KOPT-K1 (cell line): ENCODE results near the gene SNTN.
"Not testable (repeated sequence)": the region's sequence is repeated elsewhere in the genome, so short reads cannot be mapped to it uniquely, and the experiment has no call there.

Source experiments
- H3K27ac ChIP-seq: fragments of 200-600 bp; sonication (generic); 2 replicates; pipeline ENCODE4 v1.5.1; 2016; ENCODE audit warnings: antibody characterized with exemption, mild to moderate bottlenecking, low read depth, low read length; ENCODE audit not compliant: poor library complexity, severe bottlenecking
- H3K36me3 ChIP-seq: fragments of 200-600 bp; sonication (generic); 2 replicates; pipeline ENCODE4 v1.5.1; 2017; ENCODE audit warnings: antibody characterized with exemption, mild to moderate bottlenecking, low read length, moderate library complexity; ENCODE audit not compliant: insufficient read depth
- H3K9me3 ChIP-seq: fragments of 200-600 bp; sonication (generic); 2 replicates; pipeline ENCODE4 v1.5.1; 2017; ENCODE audit warnings: antibody characterized with exemption, low read length, mild to moderate bottlenecking; ENCODE audit not compliant: insufficient read depth, poor library complexity, severe bottlenecking

SNTN gene

DNA sequence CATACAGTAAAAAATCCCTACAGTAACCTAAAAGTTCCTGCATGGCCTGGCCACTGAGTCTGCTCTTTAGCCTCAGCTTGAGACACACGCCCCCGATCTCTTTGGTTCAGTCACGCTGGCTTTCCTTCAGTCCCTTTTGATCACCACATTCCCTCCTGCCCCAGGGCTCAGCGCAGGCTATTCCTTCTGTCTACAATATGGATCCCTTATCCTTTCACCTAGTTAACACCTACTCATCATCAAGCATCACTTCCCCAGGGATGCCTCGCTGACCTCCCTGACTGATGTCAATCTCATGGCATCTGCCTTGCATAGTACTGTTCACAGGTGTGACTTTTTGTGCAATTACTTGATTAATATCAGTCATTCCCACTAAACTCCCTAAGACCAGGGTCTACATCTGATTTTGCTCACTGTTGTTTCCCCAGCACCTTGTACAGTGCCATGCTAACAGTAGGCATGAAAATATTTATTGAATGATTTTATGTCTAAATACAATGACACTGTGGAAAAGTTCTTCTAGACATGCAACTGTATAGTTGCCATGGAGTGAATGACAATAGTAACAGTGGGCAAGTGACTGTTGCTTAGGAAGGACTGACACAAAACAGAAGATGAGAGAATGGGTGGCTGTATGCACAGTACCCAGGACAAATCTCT lies at the start of gene SNTN:
SNTN (plus strand) TSS at position 610 of the 660 bp plus-strand sequence; CDS start at position 623, 13 bp downstream.
- no peaks in the 10 kb centered on the region for H3K9me3 ChIP-seq
- H3K36me3 ChIP-seq: no peaks in the 10 kb centered on the region
- H3K27ac ChIP-seq: no peak within 1 kb of the TSS

DNA sequence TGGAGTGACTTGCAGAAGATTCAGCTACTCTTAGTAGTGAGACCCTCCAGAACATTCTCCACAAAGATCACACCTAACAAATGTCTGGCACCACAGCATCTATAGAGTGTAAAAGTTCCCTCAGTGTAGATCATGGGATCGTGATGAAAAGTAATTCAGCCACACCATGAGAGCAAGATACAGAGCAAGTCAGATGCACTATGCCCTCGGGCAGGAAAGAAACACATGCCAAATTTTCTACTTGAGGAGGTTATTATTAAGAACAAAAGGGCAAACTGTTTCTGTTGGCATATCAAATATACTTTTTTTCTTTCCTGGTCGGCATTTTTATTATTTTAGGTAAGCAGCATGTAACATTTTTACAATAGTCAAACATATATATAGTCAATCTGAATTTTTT lies 44.8 kb upstream of the SNTN start:
- H3K27ac ChIP-seq: no peak overlapping the region
- H3K36me3 ChIP-seq: no peaks in the 10 kb centered on the region
- H3K9me3 ChIP-seq: no peaks in the 10 kb centered on the region

DNA sequence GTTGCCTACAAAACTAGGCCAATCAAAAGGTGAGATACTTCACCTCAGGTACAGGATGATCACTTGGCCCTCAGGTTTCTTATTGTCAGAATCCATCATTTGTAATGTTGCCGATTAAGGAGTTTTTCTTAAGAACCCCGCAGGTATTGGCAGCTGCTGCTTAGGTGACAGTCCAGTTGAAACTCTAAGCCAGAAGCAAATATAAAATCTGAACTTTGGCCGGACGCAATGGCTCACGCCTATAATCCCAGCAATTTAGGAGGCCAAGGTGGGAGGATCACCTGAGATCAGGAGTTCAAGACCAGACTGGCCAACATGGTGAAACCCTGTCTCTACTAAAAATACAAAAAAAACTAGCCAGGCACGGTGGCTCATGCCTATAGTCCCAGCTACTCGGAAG lies 43.1 kb upstream of the SNTN start:
- H3K27ac ChIP-seq: no peak overlapping the region

DNA sequence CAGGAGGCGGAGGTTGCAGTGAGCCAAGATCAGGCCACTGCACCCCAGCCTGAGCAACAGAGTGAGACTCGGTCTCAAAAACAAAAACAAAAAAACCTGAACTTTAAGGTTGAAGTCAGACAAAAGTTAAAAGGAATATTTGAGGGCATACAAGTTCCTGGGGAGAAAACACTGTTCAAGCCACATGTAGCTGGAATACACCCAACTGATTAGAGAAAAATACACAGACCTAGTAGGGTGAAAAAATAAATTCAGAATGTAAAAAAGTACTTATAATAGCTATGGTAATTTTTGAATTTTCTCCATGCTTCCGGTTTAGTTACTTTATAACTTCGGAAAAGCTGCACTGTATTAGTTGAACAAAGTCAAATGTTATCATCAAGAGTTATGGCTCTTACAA lies 42.6 kb upstream of the SNTN start:
- no peaks in the 10 kb centered on the region for H3K36me3 ChIP-seq

More for the DNA sequence above, 43.1 kb upstream of the SNTN start:
- Histone ChIP-seq H3K9me3 (no peaks in the 10 kb centered on the region), H3K36me3 (no peaks in the 10 kb centered on the region)

DNA sequence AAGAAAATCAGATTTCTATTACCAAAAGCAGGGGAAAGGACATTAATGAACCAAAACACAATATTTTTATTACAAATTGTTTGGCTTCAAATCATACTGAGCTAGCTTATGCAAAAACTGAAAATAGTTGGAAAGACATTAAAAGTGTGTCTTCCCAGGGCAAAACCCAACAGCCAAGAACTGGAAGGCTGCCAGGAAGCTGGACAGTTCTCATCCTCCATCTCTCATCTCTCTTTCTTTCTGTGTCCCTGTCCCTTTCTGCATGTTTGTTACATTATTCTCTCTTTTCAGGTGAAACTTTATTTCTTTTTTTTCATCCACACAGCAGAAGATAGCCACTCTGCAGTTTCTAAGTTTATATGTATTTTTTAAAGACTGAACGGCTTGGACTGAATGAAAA lies 41.1 kb upstream of the SNTN start:
- Histone ChIP-seq H3K27ac (no peak overlapping the region), H3K9me3 (no peaks in the 10 kb centered on the region), H3K36me3 (no peaks in the 10 kb centered on the region)

More for the DNA sequence above, 42.6 kb upstream of the SNTN start:
- Histone ChIP-seq H3K9me3 (no peaks in the 10 kb centered on the region), H3K27ac (no peak overlapping the region)

DNA sequence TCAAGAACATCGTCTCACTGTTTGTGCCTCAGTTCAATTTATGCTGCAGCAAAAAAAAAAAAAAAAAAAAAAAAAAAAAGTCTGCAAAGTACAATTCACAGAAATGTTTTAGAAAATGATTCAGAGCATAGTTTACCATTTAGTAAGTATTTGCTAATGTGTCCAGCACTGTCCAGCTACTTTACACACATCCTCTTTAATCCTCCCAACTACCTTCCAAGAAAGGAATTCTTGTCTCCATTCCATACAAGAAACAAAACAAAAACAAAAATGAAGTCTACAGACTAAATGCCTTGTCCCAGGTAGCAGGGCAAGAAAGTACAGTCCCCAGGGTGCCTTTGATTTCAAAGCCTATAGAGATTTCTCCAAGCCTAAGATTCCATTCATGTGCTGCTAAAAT lies 38.9 kb upstream of the SNTN start:
- no peaks in the 10 kb centered on the region for H3K36me3 ChIP-seq
- H3K9me3 ChIP-seq: no peaks in the 10 kb centered on the region
- H3K27ac ChIP-seq: no peak overlapping the region

DNA sequence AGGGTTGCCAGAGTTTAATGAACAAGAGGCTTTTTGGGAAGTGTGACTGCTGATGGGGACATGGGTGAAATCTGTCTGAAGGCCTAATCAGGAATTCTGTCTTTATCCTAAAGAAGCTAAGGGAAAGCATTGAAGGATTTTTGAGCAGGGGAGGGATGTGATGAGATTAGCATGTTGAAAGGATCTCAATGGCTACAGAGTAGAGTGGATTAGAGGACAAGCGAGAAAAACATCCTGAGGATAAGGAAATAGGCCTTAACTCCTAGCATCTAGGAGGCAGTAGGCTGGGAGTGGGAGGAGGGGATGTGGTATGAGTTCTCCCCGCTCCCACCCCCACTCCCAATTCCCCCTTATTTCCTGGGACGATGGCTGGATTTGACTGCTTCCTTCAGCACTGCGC lies 35.1 kb upstream of the SNTN start:
- Histone ChIP-seq H3K36me3 (no peaks in the 10 kb centered on the region), H3K27ac (no peak overlapping the region), H3K9me3 (no peaks in the 10 kb centered on the region)

DNA sequence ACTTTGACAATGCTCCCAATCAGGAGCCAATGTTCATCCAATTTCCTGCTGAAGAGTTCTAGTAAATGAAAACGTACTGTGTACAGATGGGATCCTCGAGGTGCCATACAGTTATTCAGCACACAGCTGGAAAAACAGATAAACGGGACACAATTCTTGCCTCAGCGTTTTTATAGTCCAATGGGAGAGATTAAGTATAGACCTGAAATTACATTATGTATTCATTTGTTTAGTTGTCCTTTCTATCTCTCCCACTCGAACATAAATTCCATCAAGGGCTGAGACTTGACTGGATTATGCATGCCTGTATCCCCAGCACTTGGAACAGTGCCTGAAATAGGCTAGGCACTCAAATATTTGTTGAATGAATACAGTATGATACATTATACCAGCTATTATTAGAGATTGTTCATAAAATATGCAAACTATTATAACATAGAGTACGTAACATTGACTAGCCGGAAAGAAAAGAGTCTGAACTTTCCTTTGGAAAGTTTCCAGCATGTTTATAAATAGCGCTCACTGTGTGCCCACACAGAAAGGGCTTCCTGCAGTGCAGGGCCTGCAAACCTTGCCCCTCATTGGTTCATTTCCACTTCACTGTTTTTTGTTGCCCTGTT lies 27.4 kb upstream of the SNTN start:
- H3K27ac ChIP-seq: no peak overlapping the region
- H3K36me3 ChIP-seq: no peaks in the 10 kb centered on the region
- no peaks in the 10 kb centered on the region for H3K9me3 ChIP-seq

DNA sequence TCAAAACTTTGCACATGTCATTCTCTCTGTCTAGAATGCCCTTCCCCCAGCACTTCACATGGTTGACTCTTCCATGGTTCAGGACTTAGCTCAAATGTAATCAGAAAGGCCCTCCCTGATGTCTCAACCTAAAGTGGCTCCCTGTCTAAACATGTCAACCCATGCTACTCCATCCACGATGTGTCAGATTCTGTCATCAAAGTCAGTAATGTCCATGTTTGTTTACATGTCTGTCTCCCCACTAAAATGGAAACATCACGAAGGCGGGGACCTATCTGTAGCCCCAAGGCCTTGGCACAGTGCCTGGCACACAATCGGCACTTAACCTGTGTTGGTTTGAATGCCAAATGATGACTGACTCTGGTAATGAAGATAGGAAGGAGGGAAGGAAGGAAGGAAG lies 20.8 kb upstream of the SNTN start:
- H3K36me3 ChIP-seq: no peaks in the 10 kb centered on the region
- H3K27ac ChIP-seq: no peak overlapping the region
- no peaks in the 10 kb centered on the region for H3K9me3 ChIP-seq

DNA sequence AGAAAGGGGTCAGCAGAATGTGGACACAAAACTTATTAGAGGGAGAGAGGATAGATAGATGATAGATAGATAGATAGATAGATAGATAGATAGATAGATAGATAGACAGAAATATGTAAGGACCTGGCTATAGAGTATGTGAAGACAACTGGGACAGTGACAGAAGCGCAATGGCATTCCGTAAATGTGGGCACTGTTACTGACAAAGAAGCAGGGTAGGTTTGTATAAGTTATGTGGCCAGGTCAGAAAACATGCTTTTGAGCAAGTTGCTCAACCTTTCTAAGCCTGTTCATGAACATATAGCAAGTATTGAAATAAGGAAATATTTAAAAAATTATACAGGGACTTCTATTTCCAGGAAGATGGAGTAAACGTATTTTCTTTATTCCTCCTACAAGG lies 17.3 kb upstream of the SNTN start:
- H3K36me3 ChIP-seq: no peaks in the 10 kb centered on the region
- no peak overlapping the region for H3K27ac ChIP-seq

DNA sequence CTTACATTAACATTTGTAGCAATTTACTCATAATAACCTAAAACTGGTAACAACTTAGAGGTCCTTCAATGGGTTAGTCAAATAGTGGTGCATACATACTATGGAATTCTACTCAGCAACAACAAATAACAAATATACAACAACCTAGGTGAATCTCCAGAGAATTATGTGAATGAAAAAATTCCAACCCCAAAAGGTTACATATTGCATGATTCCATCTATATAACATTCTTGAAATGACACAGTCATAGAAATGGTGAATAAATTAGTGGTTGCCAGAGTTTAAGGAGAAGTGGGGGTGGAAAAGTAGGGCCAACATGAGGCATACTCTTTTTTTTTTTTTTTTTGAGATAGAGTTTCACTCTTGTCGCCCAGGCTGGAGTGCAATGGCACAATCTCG lies 12.7 kb upstream of the SNTN start:
- Histone ChIP-seq H3K9me3 (no peaks in the 10 kb centered on the region), H3K27ac (no peak overlapping the region), H3K36me3 (no peaks in the 10 kb centered on the region)

More for the DNA sequence above, 17.3 kb upstream of the SNTN start:
- H3K9me3 ChIP-seq: no peaks in the 10 kb centered on the region

DNA sequence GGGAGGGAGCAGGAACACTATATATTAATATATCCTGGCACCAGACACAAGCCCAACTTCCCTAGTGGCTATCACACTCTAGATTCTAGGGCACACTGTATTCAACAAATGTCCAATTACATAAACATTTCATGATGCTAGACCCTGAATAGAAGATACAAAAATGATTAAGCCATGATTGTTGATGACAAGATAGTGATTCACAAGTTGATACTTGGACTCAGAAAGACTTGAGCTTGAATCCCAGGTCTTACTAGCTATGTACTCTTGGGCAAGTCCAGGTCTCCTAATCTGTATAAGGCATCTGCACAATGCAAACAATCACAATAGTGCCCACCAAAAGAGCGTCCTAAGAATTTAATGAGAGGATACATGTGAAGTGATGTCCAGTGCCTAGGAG lies 10.0 kb upstream of the SNTN start:
- H3K36me3 ChIP-seq: no peaks in the 10 kb centered on the region

DNA sequence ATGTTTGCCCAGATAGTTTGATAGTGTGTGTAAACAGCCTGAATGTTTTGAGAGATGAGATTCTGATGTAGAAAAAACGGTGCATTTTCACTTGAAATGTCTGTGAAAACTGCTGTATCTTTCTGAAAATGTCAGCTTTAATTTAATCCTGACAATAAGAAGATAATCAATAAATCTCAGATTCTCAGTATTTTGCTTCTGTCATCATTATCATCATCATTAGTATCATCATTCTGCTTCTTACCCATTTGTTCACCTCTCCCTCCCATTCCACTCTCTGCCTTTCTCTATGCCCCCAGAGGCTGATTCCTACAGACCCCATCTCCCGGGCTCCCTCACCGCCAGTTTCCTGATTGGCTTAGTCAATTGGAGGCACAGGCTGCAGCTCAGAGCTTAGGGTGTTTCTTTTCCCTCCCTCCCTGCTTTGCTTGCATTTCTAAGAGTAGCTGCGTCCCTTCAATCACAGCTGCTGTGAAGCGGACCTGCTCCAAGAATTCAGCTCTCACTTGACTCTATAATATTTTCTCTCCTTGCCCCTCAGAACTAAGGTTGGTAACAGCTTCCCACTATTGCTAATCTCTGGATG lies 8.2 kb upstream of the SNTN start:
- Histone ChIP-seq H3K27ac (no peak overlapping the region), H3K36me3 (no peaks in the 10 kb centered on the region), H3K9me3 (no peaks in the 10 kb centered on the region)

More for the DNA sequence above, 10.0 kb upstream of the SNTN start:
- Histone ChIP-seq H3K27ac (no peak overlapping the region), H3K9me3 (no peaks in the 10 kb centered on the region)

DNA sequence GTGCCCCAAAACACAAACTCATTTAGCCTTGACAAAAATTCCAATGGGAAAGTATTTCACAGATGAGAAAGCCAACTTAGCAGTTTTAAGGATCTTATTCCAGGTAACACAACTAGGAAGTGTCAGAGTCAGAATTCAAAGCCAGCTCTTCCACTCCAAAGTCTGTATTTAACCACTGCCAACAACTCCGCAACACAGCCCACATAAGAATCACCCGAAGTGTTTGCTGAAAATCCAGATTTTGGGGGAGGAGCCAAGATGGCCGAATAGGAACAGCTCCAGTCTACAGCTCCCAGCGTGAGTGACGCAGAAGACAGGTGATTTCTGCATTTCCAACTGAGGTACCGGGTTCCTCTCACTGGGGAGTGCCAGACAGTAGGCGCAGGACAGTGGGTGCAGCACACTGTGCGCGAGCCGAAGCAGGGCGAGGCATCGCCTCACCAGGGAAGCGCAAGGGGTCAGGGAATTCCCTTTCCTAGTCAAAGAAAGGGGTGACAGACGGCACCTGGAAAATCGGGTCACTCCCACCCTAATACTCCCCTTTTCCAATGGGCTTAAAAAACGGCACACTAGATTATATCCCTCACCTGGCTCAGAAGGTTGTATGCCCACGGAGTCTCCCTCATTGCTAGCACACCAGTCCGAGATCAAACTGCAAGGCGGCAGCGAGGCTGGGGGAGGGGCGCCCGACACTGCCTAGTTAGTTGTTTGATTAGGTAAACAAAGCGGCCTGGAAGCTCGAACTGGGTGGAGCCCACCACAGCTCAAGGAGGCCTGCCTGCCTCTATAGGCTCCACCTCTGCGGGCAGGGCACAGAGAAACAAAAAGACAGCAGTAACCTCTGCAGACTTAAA lies 7.3 kb upstream of the SNTN start:
- not testable (repeated sequence) for H3K36me3 ChIP-seq, H3K27ac ChIP-seq, H3K9me3 ChIP-seq

DNA sequence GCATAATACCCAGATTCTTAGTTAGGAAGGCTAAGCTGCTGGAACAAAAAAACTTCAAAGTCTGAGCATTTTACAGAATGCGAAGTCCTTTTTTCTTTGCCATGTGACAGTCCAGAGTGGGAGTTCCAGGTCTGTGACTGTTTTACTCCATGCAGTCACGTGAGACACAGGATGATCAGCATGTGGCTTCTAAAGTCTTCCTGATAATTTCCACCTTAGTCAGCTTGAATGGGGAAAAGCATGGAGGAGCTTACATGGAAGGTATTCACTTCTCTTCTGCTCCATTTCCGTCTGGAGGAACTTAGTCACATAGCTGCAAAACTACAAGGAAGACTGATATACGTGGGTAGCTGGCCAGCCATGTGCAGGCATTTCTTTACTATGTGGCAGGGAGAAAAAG lies 1.7 kb downstream of the SNTN start:
- H3K36me3 ChIP-seq: no peaks in the 10 kb centered on the region
- H3K9me3 ChIP-seq: no peaks in the 10 kb centered on the region
- H3K27ac ChIP-seq: no peak overlapping the region
